Adrenal gland (tissue), 12 donors: ENCODE measurements around the gene MANEAL. TPM values are rescaled to one million over a fixed set of nuclear protein-coding genes. Genes with fewer than 3 reads are reported as not detected.

ENCODE experiments used
- DNase-seq, 7 donors: peaks; one replicate each; pipeline ENCODE4 v3.0.0-alpha.2; 2019 to 2020
- H3K27ac ChIP-seq, 5 donors: fragments of 200-600 bp; sonication (generic) in 4 of 5; 1 replicate in 3 of 5; 2 replicates in 2 of 5; pipeline versions ENCODE4 v1.5.1 to v1.8.0; 2016 to 2020; ENCODE audit warnings: mild to moderate bottlenecking in 1 of 5
- H3K27me3 ChIP-seq: fragments of 200-600 bp; 2 replicates; pipeline ENCODE4 v1.8.0; 2021
- H3K36me3 ChIP-seq, 2 donors: fragments of 200-600 bp; replicated peaks in 1 of 2; 1 replicate in 1 of 2; 2 replicates in 1 of 2; pipeline versions ENCODE4 v1.5.1 to v1.8.0; 2018 to 2022
- H3K4me1 ChIP-seq, 2 donors: fragments of 200-600 bp; replicated peaks in 1 of 2; 1 replicate in 1 of 2; 2 replicates in 1 of 2; pipeline versions ENCODE4 v1.5.1 to v1.8.0; 2018 to 2021
- H3K4me3 ChIP-seq, 4 donors: fragments of 200-600 bp; sonication (generic) in 3 of 4; one replicate each; pipeline ENCODE4 v1.5.1; 2016 to 2018
- H3K9me3 ChIP-seq, 3 donors: fragments of 200-600 bp; sonication (generic) in 1 of 3; replicated peaks in 1 of 3; 1 replicate in 2 of 3; 2 replicates in 1 of 3; pipeline versions ENCODE4 v1.5.1 to v1.8.0; 2016 to 2021
- POLR2A ChIP-seq, 2 donors: fragments of 450-650 bp; IDR thresholded peaks; one replicate each; pipeline ENCODE4 v1.6.1; 2017; ENCODE audit warnings: antibody characterized with exemption in 2 of 2, mild to moderate bottlenecking in 2 of 2, moderate library complexity in 1 of 2
- WGBS, 4 donors: extraction: QIAGEN DNeasy Blood & Tissue Kit in 2 of 4; methylation state at CpG; one replicate each; pipeline versions ENCODE4 v1.1.5 to v1.1.7; 2013 to 2017; 5-methylcytosine and 5-hydroxymethylcytosine counted together
- intact Hi-C, 2 donors: fragments of 100-400 bp; cut with DNase I; formaldehyde crosslinking; loops; one replicate each; pipeline versions ENCODE4 v1.14.1 to v1.15.0; 2022 to 2023
- polyA plus RNA-seq, 3 donors: library from polyadenylated mRNA; stranded (reverse); fragments of 200-250 nt in 2 of 3; fragments of 350-450 nt in 1 of 3; fragmentation: Illumina TruSeq in 1 of 3; extraction: RNeasy Lipid Tissue Mini Kit (QIAGEN cat#74804) in 1 of 3; gene quantifications; one replicate each; pipeline ENCODE4 v1.2.3, GENCODE V29; 2013 to 2014
- total RNA-seq, 9 donors: library from RNA; depleted of rRNA in 4 of 9; stranded (reverse); fragments of >200 nt in 4 of 9; fragments of 120-200 nt in 1 of 9; fragmentation: NEBNext Ultra II Directional in 1 of 9; extraction: Animal tissue kit (Norgen Biotek cat#: 25700) in 1 of 9; gene quantifications; one replicate each; pipeline versions ENCODE4 v1.1.0 to v1.2.4, GENCODE V29; 2013 to 2023
- TF ChIP-seq, protein P1 (sequence below), 6 experiments: fragments of 450-650 bp in 4 of 6; fragments of 200-600 bp in 2 of 6; sonication (generic) in 1 of 6; IDR thresholded peaks; 1 replicate in 5 of 6; 2 replicates in 1 of 6; pipeline versions ENCODE4 v1.5.1 to v1.8.0; 2016 to 2021; ENCODE audit warnings: antibody characterized with exemption in 6 of 6, mild to moderate bottlenecking in 2 of 6, moderate library complexity in 1 of 6
- donor health status: healthy with polysubstance abuse.
- donor health status: Bipolar disorder and iron deficiency.
- donor health status: DM: yes; HTN: yes; CAD: no.
- donor health status: DM: no; HTN: no; CAD: no.
- donor health status: DM: no; HTN: no; CAD: no.
- donor health status: DM: yes; HTN: yes; CAD: no.

Gene MANEAL
- total and polyA plus RNA-seq, 12 donors = 4.0 to 13.1 (median 8.3) TPM

DNA sequence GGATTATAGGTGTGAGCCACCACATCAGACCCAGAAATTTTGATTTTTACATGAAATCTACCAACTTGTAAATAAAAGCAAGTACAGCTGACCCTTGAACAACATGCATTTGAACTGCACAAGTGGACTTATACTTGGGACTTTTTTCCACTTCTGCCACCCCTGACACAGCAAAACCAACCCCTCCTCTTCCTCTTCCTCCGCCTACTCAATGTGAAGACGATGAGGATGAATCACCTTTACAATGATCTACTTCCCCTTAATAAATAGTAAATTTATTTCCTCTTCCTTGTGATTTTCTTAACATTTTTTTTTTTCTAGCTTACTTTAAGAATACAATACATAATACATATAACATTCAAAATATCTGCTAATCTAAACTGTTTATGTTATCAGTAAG, 31.9 kb downstream of the MANEAL start:
- TF ChIP-seq POLR2A (IDR thresholded peaks at IDR 0.05) = no peak
- TF ChIP-seq, protein P1, sequence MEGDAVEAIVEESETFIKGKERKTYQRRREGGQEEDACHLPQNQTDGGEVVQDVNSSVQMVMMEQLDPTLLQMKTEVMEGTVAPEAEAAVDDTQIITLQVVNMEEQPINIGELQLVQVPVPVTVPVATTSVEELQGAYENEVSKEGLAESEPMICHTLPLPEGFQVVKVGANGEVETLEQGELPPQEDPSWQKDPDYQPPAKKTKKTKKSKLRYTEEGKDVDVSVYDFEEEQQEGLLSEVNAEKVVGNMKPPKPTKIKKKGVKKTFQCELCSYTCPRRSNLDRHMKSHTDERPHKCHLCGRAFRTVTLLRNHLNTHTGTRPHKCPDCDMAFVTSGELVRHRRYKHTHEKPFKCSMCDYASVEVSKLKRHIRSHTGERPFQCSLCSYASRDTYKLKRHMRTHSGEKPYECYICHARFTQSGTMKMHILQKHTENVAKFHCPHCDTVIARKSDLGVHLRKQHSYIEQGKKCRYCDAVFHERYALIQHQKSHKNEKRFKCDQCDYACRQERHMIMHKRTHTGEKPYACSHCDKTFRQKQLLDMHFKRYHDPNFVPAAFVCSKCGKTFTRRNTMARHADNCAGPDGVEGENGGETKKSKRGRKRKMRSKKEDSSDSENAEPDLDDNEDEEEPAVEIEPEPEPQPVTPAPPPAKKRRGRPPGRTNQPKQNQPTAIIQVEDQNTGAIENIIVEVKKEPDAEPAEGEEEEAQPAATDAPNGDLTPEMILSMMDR (IDR thresholded peaks at IDR 0.05) = no peak
- no peak overlapping the region for H3K4me3 ChIP-seq
- H3K27me3 ChIP-seq = no peaks in the 10 kb centered on the region
- 73 to 79% (median 76%) methylated on average over 2 of the region's 2 CpGs for WGBS, 4 donors
- H3K27ac ChIP-seq = no peak overlapping the region
- no peak for DNase-seq
- H3K36me3 ChIP-seq = peaks cover 0 to 39% of the 10 kb centered on the region in 2 donors
- H3K9me3 ChIP-seq = no peaks in the 10 kb centered on the region
- intact Hi-C loops = no loop called here
- H3K4me1 ChIP-seq = no peaks in the 10 kb centered on the region

DNA sequence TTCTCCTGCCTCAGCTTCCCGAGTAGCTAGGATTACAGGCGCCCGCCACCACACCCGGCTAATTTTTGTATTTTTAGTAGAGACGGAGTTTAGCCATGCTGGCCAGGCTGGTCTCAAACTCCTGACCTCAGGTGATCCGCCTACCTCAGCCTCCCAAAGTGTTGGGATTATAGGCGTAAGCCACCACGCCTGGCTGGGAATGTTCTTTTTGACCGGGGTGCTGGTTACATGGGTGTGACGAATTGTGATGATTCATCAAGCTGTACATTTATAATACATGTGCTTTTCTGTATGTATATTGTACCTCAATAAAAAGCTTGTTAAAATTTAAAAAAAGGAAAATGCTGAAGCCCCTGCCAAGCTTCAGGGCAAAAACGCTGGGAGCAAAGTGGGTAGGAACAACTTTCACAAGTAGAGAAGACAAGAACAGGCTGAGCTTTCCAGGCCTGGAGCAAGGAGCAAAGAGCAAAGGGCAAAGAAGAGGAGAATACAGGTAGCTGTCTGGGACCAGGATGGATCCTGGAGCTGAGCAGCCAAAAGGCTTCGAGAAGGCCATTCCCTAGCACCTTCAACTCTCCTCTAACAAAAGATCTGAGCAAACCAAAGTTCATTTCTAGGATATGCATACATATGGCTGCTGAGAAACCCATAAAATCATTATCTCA, 34.9 kb downstream of the MANEAL start:
- Histone ChIP-seq H3K9me3 (no peaks in the 10 kb centered on the region), H3K36me3 (peaks cover 0 to 38% of the 10 kb centered on the region in 2 donors), H3K27me3 (no peaks in the 10 kb centered on the region), H3K4me1 (no peaks in the 10 kb centered on the region), H3K4me3 (no peak overlapping the region), H3K27ac (no peak overlapping the region)
- intact Hi-C loops = no loop called here
- 86 to 95% (median 93%) methylated on average over 12 of the region's 12 CpGs for WGBS, 4 donors
- TF ChIP-seq POLR2A (IDR thresholded peaks at IDR 0.05) = no peak
- TF ChIP-seq, protein P1 (IDR thresholded peaks at IDR 0.05) = no peak
- no peak for DNase-seq

GRCh38 chr1:37831109-37831508, 37.5 kb downstream of the MANEAL start:
- Histone ChIP-seq H3K4me1 (no peaks in the 10 kb centered on the region), H3K27ac (no peak overlapping the region), H3K4me3 (no peak overlapping the region), H3K27me3 (no peaks in the 10 kb centered on the region), H3K36me3 (peaks cover 0 to 59% of the 10 kb centered on the region in 2 donors), H3K9me3 (no peaks in the 10 kb centered on the region)
- TF ChIP-seq, protein P1 (IDR thresholded peaks at IDR 0.05) = no peak
- no peak for TF ChIP-seq POLR2A (IDR thresholded peaks at IDR 0.05)
- WGBS, 4 donors = 85 to 90% (median 89%) methylated on average over 4 of the region's 4 CpGs
- DNase-seq = no peak
- intact Hi-C loops = no loop called here

- no peaks in the 10 kb centered on the region for H3K27me3 ChIP-seq
- H3K9me3 ChIP-seq = no peaks in the 10 kb centered on the region
- TF ChIP-seq POLR2A (IDR thresholded peaks at IDR 0.05) = no peak
- TF ChIP-seq, protein P1 (IDR thresholded peaks at IDR 0.05) = no peak
- peaks cover 0 to 65% of the 10 kb centered on the region in 2 donors for H3K36me3 ChIP-seq
- no peak overlapping the region for H3K4me3 ChIP-seq
- intact Hi-C loops = no loop called here
- DNase-seq = no peak
- H3K27ac ChIP-seq = no peak overlapping the region
- WGBS, 4 donors = 85 to 94% (median 90%) methylated on average over 2 of the region's 2 CpGs
- H3K4me1 ChIP-seq = no peaks in the 10 kb centered on the region
Measured at GRCh38 chr1:37831809-37832208, 38.2 kb downstream of the MANEAL start.
